ENCODE data around the gene ANO6. TPM values are rescaled to one million over a fixed set of nuclear protein-coding genes. Genes with fewer than 3 reads are reported as not detected.

ANO6 gene
- total and polyA plus RNA-seq, 2 of the 4 experiments (the other 2 are of a cell fraction) = 21.6 to 41.0 TPM

DNA sequence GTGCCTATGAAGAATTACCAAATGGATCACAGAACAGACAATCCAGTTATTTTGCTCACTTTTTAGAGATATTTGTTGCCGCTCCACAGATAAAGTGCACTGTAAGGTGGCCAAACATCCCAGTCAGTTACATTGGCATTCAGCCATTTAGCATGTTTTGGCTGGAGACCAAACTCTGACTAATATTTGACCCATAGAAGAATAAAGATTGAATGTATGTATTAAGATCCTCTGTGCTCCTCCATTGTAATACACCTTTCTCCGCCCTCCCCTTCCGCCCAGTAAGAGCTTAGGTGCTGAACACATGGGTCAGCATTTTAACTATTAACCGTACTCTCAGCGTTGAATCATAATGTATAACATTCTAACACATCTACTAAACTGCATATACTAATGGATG is 163.4 kb downstream of the ANO6 start:
- no peak for TF ChIP-seq FOS (IDR thresholded peaks at IDR 0.05; ENCODE audit: low read depth, low read length)
- no peak for TF ChIP-seq NFE2L2 (IDR thresholded peaks at IDR 0.05; ENCODE audit: low read depth, low read length)
- TF ChIP-seq, protein P1, sequence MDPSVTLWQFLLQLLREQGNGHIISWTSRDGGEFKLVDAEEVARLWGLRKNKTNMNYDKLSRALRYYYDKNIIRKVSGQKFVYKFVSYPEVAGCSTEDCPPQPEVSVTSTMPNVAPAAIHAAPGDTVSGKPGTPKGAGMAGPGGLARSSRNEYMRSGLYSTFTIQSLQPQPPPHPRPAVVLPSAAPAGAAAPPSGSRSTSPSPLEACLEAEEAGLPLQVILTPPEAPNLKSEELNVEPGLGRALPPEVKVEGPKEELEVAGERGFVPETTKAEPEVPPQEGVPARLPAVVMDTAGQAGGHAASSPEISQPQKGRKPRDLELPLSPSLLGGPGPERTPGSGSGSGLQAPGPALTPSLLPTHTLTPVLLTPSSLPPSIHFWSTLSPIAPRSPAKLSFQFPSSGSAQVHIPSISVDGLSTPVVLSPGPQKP (IDR thresholded peaks at IDR 0.05; ENCODE audit: borderline replicate concordance, low read depth, low read length) = no peak
- TF ChIP-seq RFX5 (IDR thresholded peaks at IDR 0.05; ENCODE audit: low read depth, low read length) = no peak
- no peak for TF ChIP-seq CEBPB (IDR thresholded peaks at IDR 0.05; ENCODE audit: low read depth, low read length)
- TF ChIP-seq RAD21 (IDR thresholded peaks at IDR 0.05; ENCODE audit: low read length) = no peak
- TF ChIP-seq POLR2A (IDR thresholded peaks at IDR 0.05; ENCODE audit: low read depth, low read length) = no peak
- TF ChIP-seq MXI1 (IDR thresholded peaks at IDR 0.05; ENCODE audit: borderline replicate concordance, low read depth, low read length) = no peak
- TF ChIP-seq, protein P2, sequence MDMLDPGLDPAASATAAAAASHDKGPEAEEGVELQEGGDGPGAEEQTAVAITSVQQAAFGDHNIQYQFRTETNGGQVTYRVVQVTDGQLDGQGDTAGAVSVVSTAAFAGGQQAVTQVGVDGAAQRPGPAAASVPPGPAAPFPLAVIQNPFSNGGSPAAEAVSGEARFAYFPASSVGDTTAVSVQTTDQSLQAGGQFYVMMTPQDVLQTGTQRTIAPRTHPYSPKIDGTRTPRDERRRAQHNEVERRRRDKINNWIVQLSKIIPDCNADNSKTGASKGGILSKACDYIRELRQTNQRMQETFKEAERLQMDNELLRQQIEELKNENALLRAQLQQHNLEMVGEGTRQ (IDR thresholded peaks at IDR 0.05; ENCODE audit: low read depth, low read length) = no peak
- no peak for TF ChIP-seq BHLHE40 (IDR thresholded peaks at IDR 0.05; ENCODE audit: low read depth, low read length)
- TF ChIP-seq CHD1 (IDR thresholded peaks at IDR 0.05; ENCODE audit: low read depth, low read length) = no peak
- TF ChIP-seq SMC3 (IDR thresholded peaks at IDR 0.05; ENCODE audit: low read depth, low read length) = no peak
- no peak for TF ChIP-seq MAZ (IDR thresholded peaks at IDR 0.05; ENCODE audit: borderline replicate concordance, low read depth, low read length)
- no peak for TF ChIP-seq RCOR1 (IDR thresholded peaks at IDR 0.05; ENCODE audit: insufficient replicate concordance, low read length)
- no peak for TF ChIP-seq CTCF (conservative IDR thresholded peaks at IDR 0.05; ENCODE audit: low read depth, low read length)
- TF ChIP-seq MAFK (IDR thresholded peaks at IDR 0.05; ENCODE audit: low read depth, low read length) = no peak
- Histone ChIP-seq H2BK15ac (ENCODE audit: low read depth, low read length) (no peak overlapping the region), H2AFZ (replicated peaks; ENCODE audit: low read length, poor library complexity) (no peak overlapping the region), H3K36me3 (ENCODE audit: control insufficient read depth, insufficient read depth, low read length) (peaks cover 5% of the 10 kb centered on the region), H3K18ac (ENCODE audit: low read depth, low read length) (no peak overlapping the region), H3K27ac (ENCODE audit: insufficient read depth, low read length) (no peak overlapping the region), H3K79me1 (ENCODE audit: low read depth in 1 of 2, low read length in 2 of 2) (peaks cover 0 to 8% of the 10 kb centered on the region in 2 experiments; a peak in 3 of 4 replicates), H3K4ac (ENCODE audit: low read depth, low read length) (no peak overlapping the region), H2BK5ac (ENCODE audit: low read depth, low read length, poor library complexity, severe bottlenecking) (no peak overlapping the region), H3K4me3 (ENCODE audit: insufficient read depth, low read depth, low read length) (no peak overlapping the region), H4K91ac (ENCODE audit: insufficient read depth, low read depth, low read length) (no peak overlapping the region), H2AK5ac (ENCODE audit: low read depth, low read length) (no peak overlapping the region), H3K27me3 (ENCODE audit: control insufficient read depth, insufficient read depth, low read length) (no peaks in the 10 kb centered on the region), H2BK20ac (ENCODE audit: low read depth, low read length) (no peak overlapping the region), H3K4me2 (ENCODE audit: low read depth, low read length) (no peak overlapping the region), H3K23ac (ENCODE audit: low read depth, low read length) (no peak overlapping the region), H3K9ac (ENCODE audit: low read depth, low read length) (no peak overlapping the region), H4K5ac (ENCODE audit: low read depth, low read length) (no peak overlapping the region), H3K14ac (replicated peaks; ENCODE audit: low read depth, low read length) (no peak overlapping the region), H3K56ac (ENCODE audit: extremely low read depth, insufficient read depth, low read length) (no peak overlapping the region), H4K20me1 (ENCODE audit: insufficient read depth, low read length) (no peaks in the 10 kb centered on the region), H2AK9ac (replicated peaks; ENCODE audit: low read depth, low read length, poor library complexity) (no peak overlapping the region), H3K4me1 (ENCODE audit: control insufficient read depth, insufficient read depth, low read length) (no peaks in the 10 kb centered on the region), H3K9me1 (ENCODE audit: insufficient read depth, low read length) (peaks cover 12% of the 10 kb centered on the region), H4K8ac (ENCODE audit: low read depth in 2 of 2, low read length in 2 of 2) (no peak overlapping the region), H3K9me3 (ENCODE audit: control insufficient read depth, insufficient read depth, low read length) (no peaks in the 10 kb centered on the region), H2BK120ac (ENCODE audit: low read depth, low read length) (no peak overlapping the region)
- intact Hi-C loops (cut with micrococcal nuclease) = no loop called here
- ATAC-seq (ENCODE audit: low read depth) (no peak; the same call in 1 of the 2 replicates), DNase-seq (peak; percentile 50)
- CTCF ChIA-PET = interaction anchor here (1.2 kb wide), 1 partner anchor 164 kb away, joined by 3 read pairs; no protein-coding TSS in a partner anchor
- in situ Hi-C loops (cut with MboI; ENCODE audit: low sequenced_read_pairs) = no loop called here
- dilution Hi-C loops (cut with HindIII; ENCODE audit: low sequenced_read_pairs, unreplicated experiment) = no loop called here
- WGBS, 2 experiments (ENCODE audit: extremely low coverage in 2 of 2, insufficient read length in 1 of 2) = no CpG with 5 or more reads among the region's 5 CpGs
- no TSS peak for BruUV-seq (replicated peaks)
- POLR2A ChIA-PET (ENCODE audit: unreplicated experiment) = no interaction called here

Data from IMR-90 (cell line).